HG03565 (cell line): Measurements from ENCODE around the gene ZMPSTE24.
"Not testable (repeated sequence)": the region's sequence is repeated elsewhere in the genome, so short reads cannot be mapped to it uniquely, and the experiment has no call there.

Source experiments
- ATAC-seq: cut with Tn5 transposase; IDR thresholded peaks from one replicate; pipeline ENCODE4 v1.9.1; 2021; ENCODE audit warnings: mild to moderate bottlenecking, moderate library complexity; ENCODE audit not compliant: unreplicated experiment

ZMPSTE24 gene

DNA sequence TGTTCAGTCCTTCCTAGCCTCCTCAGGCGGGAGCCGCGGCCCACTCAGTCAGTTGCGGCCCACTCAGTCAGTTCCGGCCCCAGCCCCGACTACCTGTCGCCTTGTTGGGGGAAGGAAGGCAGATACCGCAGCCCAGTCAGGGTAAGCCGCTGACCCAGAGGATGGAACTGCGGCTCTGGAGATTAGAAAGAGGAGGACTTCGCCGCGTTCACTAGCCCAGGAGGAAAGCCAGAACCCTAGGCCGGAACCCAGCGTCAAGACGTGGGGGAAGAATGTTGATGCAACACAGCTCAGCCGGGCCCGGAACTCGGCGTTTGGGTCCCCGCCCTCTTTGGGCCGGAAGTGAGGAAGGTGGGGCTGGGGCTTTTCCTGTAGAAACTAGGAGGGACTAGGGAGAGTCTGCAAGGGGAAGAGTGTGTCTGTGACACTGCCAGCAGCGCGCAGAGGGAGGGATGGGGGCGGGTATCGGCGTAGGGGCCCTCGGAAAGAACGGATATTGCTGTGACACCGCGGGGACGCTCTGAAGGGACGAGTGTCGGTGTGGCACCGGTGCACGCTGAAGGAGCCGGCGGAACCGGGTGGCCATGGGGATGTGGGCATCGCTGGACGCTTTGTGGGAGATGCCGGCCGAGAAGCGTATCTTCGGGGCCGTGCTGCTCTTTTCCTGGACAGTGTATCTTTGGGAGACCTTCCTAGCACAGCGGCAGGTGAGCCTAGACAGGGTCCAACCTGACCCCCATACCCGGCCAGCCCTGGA, at the start of gene ZMPSTE24:
ZMPSTE24 (plus strand) TSS at position 549 of the 757 bp plus-strand sequence; CDS start at position 585, 36 bp downstream.
- ATAC-seq, result peak; percentile 80

GRCh38 chr1:40210511-40211204, 47.4 kb upstream of the ZMPSTE24 start:
- ATAC-seq, result no peak

- ATAC-seq, result no peak
Measured at GRCh38 chr1:40218333-40218732, 39.7 kb upstream of the ZMPSTE24 start.

- not testable (repeated sequence) for ATAC-seq
Measured at GRCh38 chr1:40221471-40221905, 36.5 kb upstream of the ZMPSTE24 start.

- ATAC-seq, result no peak
Measured at GRCh38 chr1:40221977-40222772, 35.9 kb upstream of the ZMPSTE24 start.

- no peak for ATAC-seq
Measured at GRCh38 chr1:40224040-40224439, 34.0 kb upstream of the ZMPSTE24 start.

DNA sequence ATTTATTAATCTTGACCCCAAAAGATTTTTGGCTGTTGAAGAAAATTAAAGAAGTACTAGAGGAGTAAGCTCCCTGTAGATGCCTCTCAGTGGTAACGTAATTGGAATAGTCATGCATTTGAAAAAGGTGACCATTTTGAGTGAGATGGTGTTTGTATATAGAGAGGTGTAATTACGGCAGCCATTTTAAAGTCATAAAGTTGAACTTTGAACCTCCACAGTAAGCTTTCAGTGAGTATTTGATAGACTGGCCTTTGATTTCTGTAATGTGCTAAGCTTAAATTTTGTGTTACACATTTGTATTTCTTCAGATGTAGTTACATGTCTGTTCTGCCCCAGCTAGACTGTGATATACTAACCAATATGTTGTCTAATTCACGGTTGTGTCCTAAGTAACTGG, 31.8 kb upstream of the ZMPSTE24 start:
- ATAC-seq, result no peak

DNA sequence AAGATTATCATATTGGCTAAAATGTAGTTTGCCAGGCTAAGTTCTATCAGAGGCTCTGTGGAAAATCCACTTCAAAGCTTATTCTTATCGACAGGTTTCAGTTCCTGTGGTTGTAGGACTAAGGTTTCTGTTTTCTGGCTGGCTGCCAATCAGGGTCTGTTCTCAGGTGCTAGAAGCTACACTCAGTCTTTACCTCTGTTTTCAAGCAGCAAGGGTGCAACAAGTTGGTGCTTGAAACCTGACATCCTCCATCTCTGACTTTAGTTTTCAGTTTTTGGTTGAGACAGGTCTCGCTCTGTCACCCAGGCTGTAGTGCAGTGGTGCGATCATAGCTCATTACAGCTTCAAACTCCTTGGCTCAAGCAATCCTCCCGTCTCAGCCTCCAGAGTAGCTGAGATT, 25.6 kb upstream of the ZMPSTE24 start:
- ATAC-seq, result peak; percentile 76

- no peak for ATAC-seq
Measured at GRCh38 chr1:40239626-40240025, 18.4 kb upstream of the ZMPSTE24 start.

GRCh38 chr1:40240390-40240789, 17.6 kb upstream of the ZMPSTE24 start:
- no peak for ATAC-seq

GRCh38 chr1:40241362-40241761, 16.7 kb upstream of the ZMPSTE24 start:
- ATAC-seq, result peak; percentile 10

- ATAC-seq, result no peak
Measured at GRCh38 chr1:40243351-40243750, 14.7 kb upstream of the ZMPSTE24 start.

DNA sequence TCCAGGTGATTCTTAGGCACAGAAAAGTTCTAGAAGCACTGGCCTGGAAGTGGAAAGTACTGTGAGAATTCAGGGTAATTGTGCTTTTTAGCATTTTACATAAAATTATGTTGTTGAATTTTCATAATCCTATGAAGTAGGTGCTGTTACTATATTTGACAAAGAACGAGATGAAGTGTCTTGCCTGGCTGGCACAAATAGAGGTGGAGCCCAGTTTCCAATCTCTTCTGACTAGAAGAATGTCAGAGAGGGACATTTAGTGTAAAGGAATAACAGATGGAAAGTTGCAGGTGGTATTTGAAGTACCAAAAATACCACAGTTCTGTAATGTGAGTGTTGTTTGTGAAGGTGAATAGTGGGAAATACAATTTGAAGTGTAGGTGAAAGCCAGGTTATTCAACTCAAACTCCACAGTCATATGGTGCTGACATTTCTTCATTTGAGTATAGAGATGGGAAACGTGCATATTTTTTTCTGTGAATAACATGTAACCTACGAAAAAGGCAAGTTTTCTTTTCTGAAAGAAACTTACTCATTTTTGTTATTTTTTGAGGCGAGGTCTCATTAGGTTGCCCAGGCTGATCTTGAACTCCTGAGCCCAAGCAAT, 13.8 kb upstream of the ZMPSTE24 start:
- no peak for ATAC-seq

- ATAC-seq, result no peak
Measured at GRCh38 chr1:40245686-40246085, 12.3 kb upstream of the ZMPSTE24 start.

DNA sequence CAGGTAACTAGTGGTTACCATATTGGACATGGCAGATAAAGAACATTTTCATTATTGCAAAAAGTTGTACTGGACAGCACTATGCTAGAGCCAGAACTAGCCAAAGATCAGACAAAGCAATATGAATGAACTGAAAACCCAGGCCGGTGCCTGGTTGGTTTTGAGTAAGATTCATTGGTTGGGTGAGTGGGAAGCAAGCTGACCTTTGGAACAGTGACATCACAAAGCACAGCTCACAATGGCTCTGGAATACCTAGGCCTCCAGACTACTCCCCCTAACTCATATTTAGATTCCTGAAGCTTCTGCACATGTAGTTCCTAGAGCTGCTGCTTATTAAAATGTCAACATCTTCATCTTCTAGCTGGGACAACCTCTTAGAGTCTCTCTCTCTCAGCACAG, 10.4 kb upstream of the ZMPSTE24 start, which contains the start of gene TMCO2:
TMCO2 (plus strand) TSS at position 283 of the 400 bp plus-strand sequence; CDS start at position 340, 57 bp downstream.
- ATAC-seq, result no peak

DNA sequence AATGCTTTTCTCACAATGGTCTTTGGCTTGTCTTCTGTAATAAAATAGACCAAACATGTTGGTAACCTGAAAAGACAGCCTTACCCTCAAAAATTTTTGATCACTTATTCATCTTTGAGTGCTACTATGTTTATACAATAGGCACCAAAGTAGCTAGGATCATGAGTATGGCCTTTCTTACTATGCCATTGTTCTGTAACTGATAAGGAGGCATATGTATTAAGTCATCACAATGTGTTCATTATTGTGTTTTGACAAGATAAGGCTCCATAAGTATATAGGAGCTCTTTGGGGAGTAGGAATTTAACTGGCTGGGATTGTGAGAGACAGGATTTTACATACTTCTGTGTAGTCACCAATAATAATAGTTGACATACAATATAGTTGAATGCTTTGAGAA, 9.6 kb upstream of the ZMPSTE24 start:
- ATAC-seq, result no peak

DNA sequence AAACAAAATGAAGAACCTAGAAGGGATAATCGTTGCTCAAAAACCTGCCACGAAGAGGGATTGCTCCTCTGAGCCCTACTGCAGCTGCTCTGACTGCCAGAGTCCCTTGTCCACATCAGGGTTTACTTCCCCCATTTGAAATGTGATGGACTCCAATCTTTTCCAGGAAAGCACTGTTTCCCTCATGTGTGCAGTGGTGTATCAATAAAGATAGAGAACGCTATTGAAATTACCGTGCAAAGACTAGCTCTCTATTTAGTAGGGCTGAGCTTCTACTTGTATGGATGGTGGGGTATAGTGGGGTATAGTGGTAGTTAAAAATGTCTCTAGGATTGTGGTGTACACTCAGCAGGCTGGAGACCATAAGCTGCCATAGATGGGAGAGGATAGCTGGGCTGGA, 6.6 kb upstream of the ZMPSTE24 start:
- no peak for ATAC-seq

DNA sequence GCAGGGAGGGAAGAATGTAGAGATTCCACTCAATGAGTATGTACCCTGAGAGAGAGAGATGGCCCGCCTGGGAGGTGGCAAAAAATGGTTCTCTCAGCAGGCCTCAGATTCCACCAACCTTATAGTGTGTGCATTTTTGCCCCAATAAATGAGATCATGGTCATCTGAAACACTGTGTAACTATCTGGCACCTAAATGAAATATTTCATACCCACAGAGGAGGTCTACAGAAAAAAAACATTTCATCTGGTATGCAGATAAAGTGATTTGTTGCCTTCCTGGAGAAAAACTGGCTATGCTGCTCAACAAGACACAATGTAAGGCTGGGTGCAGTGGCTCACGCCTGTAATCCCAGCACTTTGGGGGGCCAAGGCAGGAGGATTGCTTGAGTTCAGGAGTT, 5.4 kb upstream of the ZMPSTE24 start:
- no peak for ATAC-seq

GRCh38 chr1:40255231-40255630, 2.8 kb upstream of the ZMPSTE24 start:
- no peak for ATAC-seq

- ATAC-seq, result no peak
Measured at GRCh38 chr1:40256401-40257084, 1.5 kb upstream of the ZMPSTE24 start.
